Measurements from ENCODE around the gene ARHGAP6. TPM values are rescaled to one million over a fixed set of nuclear protein-coding genes. Genes with fewer than 3 reads are reported as not detected.

Gene ARHGAP6
- total and polyA plus RNA-seq, 9 of the 15 experiments (the other 6 are each of a cell fraction or from before 2014, with no cell fraction given): 12.5 to 63.6 (median 41.8) TPM

DNA sequence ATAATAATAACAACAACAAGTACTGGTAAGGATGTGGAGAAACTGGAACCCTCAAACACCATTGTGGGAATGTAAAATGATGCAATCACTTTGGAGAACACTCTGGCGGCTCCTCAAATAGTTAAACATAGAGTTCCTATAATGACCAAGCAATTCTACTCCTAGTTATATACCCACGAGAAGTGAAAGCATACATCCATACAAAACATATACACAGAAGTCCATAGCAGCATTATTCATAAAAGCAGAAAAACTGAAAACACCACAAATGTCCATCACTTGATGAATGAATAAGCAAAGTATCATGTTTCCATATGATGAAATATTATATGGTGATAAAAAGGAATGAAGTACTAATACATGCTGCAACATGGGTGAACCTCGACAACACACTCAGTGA lies 255.8 kb downstream of the ARHGAP6 start:
- peak overlapping the region; percentile 87 for H3K27ac ChIP-seq (ENCODE audit: extremely low read depth, low read depth, low read length)
- ChIA-PET POLR2A (no interaction called here), CTCF (ENCODE audit: low intra/inter-chr PET ratio) (no interaction called here)
- no peaks in the 10 kb centered on the region for H3K9me1 ChIP-seq (ENCODE audit: control insufficient read depth, insufficient read depth, low read length)
- H3K4me1 ChIP-seq (replicated peaks in 1 of 2; ENCODE audit: control insufficient read depth in 2 of 2, insufficient read depth in 2 of 2, low read length in 2 of 2): peaks cover 17 to 87% of the 10 kb centered on the region in 2 experiments
- H3K9me3 ChIP-seq (replicated peaks; ENCODE audit: control insufficient read depth, insufficient read depth, low read depth, low read length): no peaks in the 10 kb centered on the region
- H3K9ac ChIP-seq (ENCODE audit: insufficient read depth in 1 of 2, low read depth in 2 of 2, low read length in 2 of 2): peak overlapping the region in 1 of 2 experiments; percentile 59; a peak in 2 of 4 replicates
- peak overlapping the region; percentile 71; the same call in 1 of the 2 replicates for H2AFZ ChIP-seq (ENCODE audit: low read depth, low read length)
- whole genome bisulfite sequencing (ENCODE audit: insufficient coverage, low coverage, missing lambda C conversion rate): 8% methylated on average over 3 of the region's 3 CpGs
- ATAC-seq: peak; percentile 7; the same call in 1 of the 3 replicates
- peak overlapping the region; percentile 49 for H3K4me2 ChIP-seq (ENCODE audit: insufficient read depth, low read length)
- H3K36me3 ChIP-seq (ENCODE audit: control insufficient read depth, insufficient read depth, low read length): peaks cover 12% of the 10 kb centered on the region
- no peak for DNase-seq (ENCODE audit: extremely low read depth in 1 of 4, low spot score in 3 of 4)
- H3K27me3 ChIP-seq (ENCODE audit: control insufficient read depth in 2 of 2, insufficient read depth in 2 of 2, low read length in 2 of 2): no peaks in the 10 kb centered on the region
- in situ Hi-C loops (cut with MboI): no loop called here
- no peak overlapping the region for H3K4me3 ChIP-seq
- BruUV-seq (replicated peaks): no TSS peak
- peaks cover 99% of the 10 kb centered on the region for H3K79me2 ChIP-seq (ENCODE audit: control insufficient read depth, insufficient read depth, low read length)
- intact Hi-C loops (cut with micrococcal nuclease): loop anchor here (2.0 kb wide), 1 partner anchor 13 kb away; no protein-coding TSS in a partner anchor
- no peak for FAIRE-seq
- H4K20me1 ChIP-seq (replicated peaks; ENCODE audit: control insufficient read depth, insufficient read depth, low read length): no peaks in the 10 kb centered on the region
- TF ChIP-seq CEBPG (CRISPR knock-in tag; IDR thresholded peaks at IDR 0.05) (peak; percentile 64; the same call in 1 of the 2 replicates), CEBPG (tag; conservative IDR thresholded peaks at IDR 0.05 in 1 of 2, IDR thresholded peaks at IDR 0.05 in 1 of 2) (peak; percentile 92 to 94), CBX3 (IDR thresholded peaks at IDR 0.05; ENCODE audit: borderline replicate concordance in 1 of 2, low read length in 2 of 2) (no peak), ATF3 (IDR thresholded peaks at IDR 0.05) (peak; percentile 97), ATF3 (CRISPR knock-in tag; conservative IDR thresholded peaks at IDR 0.05) (no peak), SOX6 (IDR thresholded peaks at IDR 0.05) (peak; percentile 22; the same call in 1 of the 2 replicates), ZNF253 (CRISPR knock-in tag; conservative IDR thresholded peaks at IDR 0.05) (no peak), ZSCAN32 (CRISPR knock-in tag; IDR thresholded peaks at IDR 0.05) (peak; percentile 82), BMI1 (IDR thresholded peaks at IDR 0.05; ENCODE audit: low read length) (no peak), DNMT1 (IDR thresholded peaks at IDR 0.05) (no peak), DPF2 (IDR thresholded peaks at IDR 0.05) (0 out of 2 replicates have a peak, but pooled peaks have one; percentile 32), ZNF197 (CRISPR knock-in tag; IDR thresholded peaks at IDR 0.05; ENCODE audit: low read depth) (no peak), RAD51 (IDR thresholded peaks at IDR 0.05; ENCODE audit: borderline replicate concordance, low read depth) (no peak), CXXC5 (CRISPR knock-in tag; IDR thresholded peaks at IDR 0.05) (peak; percentile 16; the same call in 1 of the 2 replicates), C11orf30 (IDR thresholded peaks at IDR 0.05; ENCODE audit: low read depth) (peak; percentile 80), POLR2H (tag; IDR thresholded peaks at IDR 0.05; ENCODE audit: low read depth) (0 out of 2 replicates have a peak, but pooled peaks have one; percentile 44), ZNF592 (IDR thresholded peaks at IDR 0.05) (peak; percentile 72)
- TF ChIP-seq, protein P1, sequence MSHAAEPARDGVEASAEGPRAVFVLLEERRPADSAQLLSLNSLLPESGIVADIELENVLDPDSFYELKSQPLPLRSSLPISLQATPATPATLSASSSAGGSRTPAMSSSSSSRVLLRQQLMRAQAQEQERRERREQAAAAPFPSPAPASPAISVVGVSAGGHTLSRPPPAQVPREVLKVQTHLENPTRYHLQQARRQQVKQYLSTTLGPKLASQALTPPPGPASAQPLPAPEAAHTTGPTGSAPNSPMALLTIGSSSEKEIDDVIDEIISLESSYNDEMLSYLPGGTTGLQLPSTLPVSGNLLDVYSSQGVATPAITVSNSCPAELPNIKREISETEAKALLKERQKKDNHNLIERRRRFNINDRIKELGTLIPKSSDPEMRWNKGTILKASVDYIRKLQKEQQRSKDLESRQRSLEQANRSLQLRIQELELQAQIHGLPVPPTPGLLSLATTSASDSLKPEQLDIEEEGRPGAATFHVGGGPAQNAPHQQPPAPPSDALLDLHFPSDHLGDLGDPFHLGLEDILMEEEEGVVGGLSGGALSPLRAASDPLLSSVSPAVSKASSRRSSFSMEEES (CRISPR knock-in tag; IDR thresholded peaks at IDR 0.05): no peak
